ENCODE data around the gene GALNTL6.
"Not testable (repeated sequence)": the region's sequence is repeated elsewhere in the genome, so short reads cannot be mapped to it uniquely, and the experiment has no call there.

Gene GALNTL6

GRCh38 chr4:172708184-172708583 lies 895.0 kb downstream of the GALNTL6 start:
- H3K4me1 ChIP-seq (ENCODE audit: control insufficient read depth, insufficient read depth, low read length, poor library complexity, severe bottlenecking), result no peaks in the 10 kb centered on the region
- H3K4me3 ChIP-seq (ENCODE audit: extremely low read depth, insufficient read depth, low read length, poor library complexity, severe bottlenecking), result no peak overlapping the region
- no peaks in the 10 kb centered on the region for H3K36me3 ChIP-seq (ENCODE audit: control insufficient read depth, insufficient read depth, low read length)
- no peak overlapping the region for H3K27ac ChIP-seq (ENCODE audit: low read depth, low read length, severe bottlenecking)
- WGBS, 2 experiments (ENCODE audit: insufficient coverage in 2 of 2), result 90 to 93% methylated on average over 3 to 5 of the region's 5 CpGs
- no peaks in the 10 kb centered on the region for H3K9me3 ChIP-seq (ENCODE audit: control insufficient read depth, low read length)

GRCh38 chr4:172709376-172709775 lies 896.2 kb downstream of the GALNTL6 start:
- Histone ChIP-seq H3K4me1 (ENCODE audit: control insufficient read depth, insufficient read depth, low read length, poor library complexity, severe bottlenecking) (no peaks in the 10 kb centered on the region), H3K36me3 (ENCODE audit: control insufficient read depth, insufficient read depth, low read length) (no peaks in the 10 kb centered on the region), H3K4me3 (ENCODE audit: extremely low read depth, insufficient read depth, low read length, poor library complexity, severe bottlenecking) (no peak overlapping the region), H3K27ac (ENCODE audit: low read depth, low read length, severe bottlenecking) (no peak overlapping the region), H3K9me3 (ENCODE audit: control insufficient read depth, low read length) (no peaks in the 10 kb centered on the region)
- no CpG with 5 or more reads among the region's 1 CpG for WGBS, 2 experiments (ENCODE audit: insufficient coverage in 2 of 2)

GRCh38 chr4:172716291-172716690 lies 903.1 kb downstream of the GALNTL6 start:
- no peak overlapping the region for H3K27ac ChIP-seq (ENCODE audit: low read depth, low read length, severe bottlenecking)
- no peaks in the 10 kb centered on the region for H3K36me3 ChIP-seq (ENCODE audit: control insufficient read depth, insufficient read depth, low read length)
- 63 to 74% methylated on average over 7 of the region's 9 CpGs for WGBS, 2 experiments (ENCODE audit: insufficient coverage in 2 of 2)
- H3K4me3 ChIP-seq (ENCODE audit: extremely low read depth, insufficient read depth, low read length, poor library complexity, severe bottlenecking), result no peak overlapping the region
- H3K9me3 ChIP-seq (ENCODE audit: control insufficient read depth, low read length), result no peaks in the 10 kb centered on the region
- H3K4me1 ChIP-seq (ENCODE audit: control insufficient read depth, insufficient read depth, low read length, poor library complexity, severe bottlenecking), result no peaks in the 10 kb centered on the region

- H3K4me3 ChIP-seq (ENCODE audit: extremely low read depth, insufficient read depth, low read length, poor library complexity, severe bottlenecking), result no peak overlapping the region
- no peaks in the 10 kb centered on the region for H3K36me3 ChIP-seq (ENCODE audit: control insufficient read depth, insufficient read depth, low read length)
- no peak overlapping the region for H3K27ac ChIP-seq (ENCODE audit: low read depth, low read length, severe bottlenecking)
- no peaks in the 10 kb centered on the region for H3K4me1 ChIP-seq (ENCODE audit: control insufficient read depth, insufficient read depth, low read length, poor library complexity, severe bottlenecking)
- H3K9me3 ChIP-seq (ENCODE audit: control insufficient read depth, low read length), result no peaks in the 10 kb centered on the region
- no CpG with 5 or more reads among the region's 4 CpGs for WGBS, 2 experiments (ENCODE audit: insufficient coverage in 2 of 2)
Measured at GRCh38 chr4:172721659-172722058, 908.5 kb downstream of the GALNTL6 start.

GRCh38 chr4:172725581-172725980 lies 912.4 kb downstream of the GALNTL6 start:
- H3K9me3 ChIP-seq (ENCODE audit: control insufficient read depth, low read length), result no peaks in the 10 kb centered on the region
- H3K36me3 ChIP-seq (ENCODE audit: control insufficient read depth, insufficient read depth, low read length), result no peaks in the 10 kb centered on the region
- H3K27ac ChIP-seq (ENCODE audit: low read depth, low read length, severe bottlenecking), result no peak overlapping the region
- WGBS, 2 experiments (ENCODE audit: insufficient coverage in 2 of 2), result 83 to 89% methylated on average over 1 to 2 of the region's 3 CpGs
- H3K4me1 ChIP-seq (ENCODE audit: control insufficient read depth, insufficient read depth, low read length, poor library complexity, severe bottlenecking), result no peaks in the 10 kb centered on the region
- no peak overlapping the region for H3K4me3 ChIP-seq (ENCODE audit: extremely low read depth, insufficient read depth, low read length, poor library complexity, severe bottlenecking)

- H3K4me1 ChIP-seq (ENCODE audit: control insufficient read depth, insufficient read depth, low read length, poor library complexity, severe bottlenecking), result no peaks in the 10 kb centered on the region
- no peak overlapping the region for H3K4me3 ChIP-seq (ENCODE audit: extremely low read depth, insufficient read depth, low read length, poor library complexity, severe bottlenecking)
Measured at GRCh38 chr4:172726001-172726423, 912.8 kb downstream of the GALNTL6 start.

GRCh38 chr4:172727631-172728030 lies 914.4 kb downstream of the GALNTL6 start:
- Histone ChIP-seq H3K4me1 (ENCODE audit: control insufficient read depth, insufficient read depth, low read length, poor library complexity, severe bottlenecking) (no peaks in the 10 kb centered on the region), H3K27ac (ENCODE audit: low read depth, low read length, severe bottlenecking) (no peak overlapping the region), H3K36me3 (ENCODE audit: control insufficient read depth, insufficient read depth, low read length) (no peaks in the 10 kb centered on the region), H3K9me3 (ENCODE audit: control insufficient read depth, low read length) (no peaks in the 10 kb centered on the region), H3K4me3 (ENCODE audit: extremely low read depth, insufficient read depth, low read length, poor library complexity, severe bottlenecking) (no peak overlapping the region)
- 90 to 100% methylated on average over 1 to 2 of the region's 4 CpGs for WGBS, 2 experiments (ENCODE audit: insufficient coverage in 2 of 2)

More at GRCh38 chr4:172726001-172726423, 912.8 kb downstream of the GALNTL6 start:
- H3K27ac ChIP-seq (ENCODE audit: low read depth, low read length, severe bottlenecking), result no peak overlapping the region
- H3K9me3 ChIP-seq (ENCODE audit: control insufficient read depth, low read length), result no peaks in the 10 kb centered on the region
- WGBS, 2 experiments (ENCODE audit: insufficient coverage in 2 of 2), result 54 to 61% methylated on average over 12 to 15 of the region's 15 CpGs
- no peaks in the 10 kb centered on the region for H3K36me3 ChIP-seq (ENCODE audit: control insufficient read depth, insufficient read depth, low read length)

GRCh38 chr4:172733645-172734044 lies 920.4 kb downstream of the GALNTL6 start:
- H3K4me3 ChIP-seq (ENCODE audit: extremely low read depth, insufficient read depth, low read length, poor library complexity, severe bottlenecking); H3K27ac ChIP-seq (ENCODE audit: low read depth, low read length, severe bottlenecking); H3K4me1 ChIP-seq (ENCODE audit: control insufficient read depth, insufficient read depth, low read length, poor library complexity, severe bottlenecking); H3K36me3 ChIP-seq (ENCODE audit: control insufficient read depth, insufficient read depth, low read length): not testable (repeated sequence)
- WGBS, 2 experiments (ENCODE audit: insufficient coverage in 2 of 2), result 100% methylated on average over 1 of the region's 3 CpGs; no CpG with 5 or more reads in 1 of the 2 experiments
- H3K9me3 ChIP-seq (ENCODE audit: control insufficient read depth, low read length), result peaks cover 16% of the 10 kb centered on the region

- peaks cover 16% of the 10 kb centered on the region for H3K9me3 ChIP-seq (ENCODE audit: control insufficient read depth, low read length)
- no peak overlapping the region for H3K4me3 ChIP-seq (ENCODE audit: extremely low read depth, insufficient read depth, low read length, poor library complexity, severe bottlenecking)
- H3K4me1 ChIP-seq (ENCODE audit: control insufficient read depth, insufficient read depth, low read length, poor library complexity, severe bottlenecking), result no peaks in the 10 kb centered on the region
- WGBS, 2 experiments (ENCODE audit: insufficient coverage in 2 of 2), result 67 to 82% methylated on average over 3 to 4 of the region's 4 CpGs
- H3K36me3 ChIP-seq (ENCODE audit: control insufficient read depth, insufficient read depth, low read length), result no peaks in the 10 kb centered on the region
- H3K27ac ChIP-seq (ENCODE audit: low read depth, low read length, severe bottlenecking), result no peak overlapping the region
Measured at GRCh38 chr4:172734555-172734954, 921.4 kb downstream of the GALNTL6 start.

GRCh38 chr4:172736046-172736445 lies 922.8 kb downstream of the GALNTL6 start:
- H3K4me3 ChIP-seq (ENCODE audit: extremely low read depth, insufficient read depth, low read length, poor library complexity, severe bottlenecking), result no peak overlapping the region
- peaks cover 16% of the 10 kb centered on the region for H3K9me3 ChIP-seq (ENCODE audit: control insufficient read depth, low read length)
- no peaks in the 10 kb centered on the region for H3K36me3 ChIP-seq (ENCODE audit: control insufficient read depth, insufficient read depth, low read length)
- no peaks in the 10 kb centered on the region for H3K4me1 ChIP-seq (ENCODE audit: control insufficient read depth, insufficient read depth, low read length, poor library complexity, severe bottlenecking)
- no peak overlapping the region for H3K27ac ChIP-seq (ENCODE audit: low read depth, low read length, severe bottlenecking)
- WGBS, 2 experiments (ENCODE audit: insufficient coverage in 2 of 2), result 73 to 83% methylated on average over 4 to 5 of the region's 5 CpGs

- Histone ChIP-seq H3K4me1 (ENCODE audit: control insufficient read depth, insufficient read depth, low read length, poor library complexity, severe bottlenecking) (no peaks in the 10 kb centered on the region), H3K36me3 (ENCODE audit: control insufficient read depth, insufficient read depth, low read length) (no peaks in the 10 kb centered on the region), H3K27ac (ENCODE audit: low read depth, low read length, severe bottlenecking) (no peak overlapping the region), H3K4me3 (ENCODE audit: extremely low read depth, insufficient read depth, low read length, poor library complexity, severe bottlenecking) (no peak overlapping the region), H3K9me3 (ENCODE audit: control insufficient read depth, low read length) (peaks cover 3% of the 10 kb centered on the region)
- WGBS, 2 experiments (ENCODE audit: insufficient coverage in 2 of 2), result 91 to 100% methylated on average over 1 of the region's 1 CpG
Measured at GRCh38 chr4:172740434-172740833, 927.2 kb downstream of the GALNTL6 start.
